RKO (cell line): ENCODE data around the gene KLRF1.
A peak's percentile ranks its signal among the peaks of the same experiment; 100 is the strongest.

Experiments used
- DNase-seq: peaks from one replicate; pipeline ENCODE4 v3.0.0-alpha.2; 2016; ENCODE audit warnings: low spot score

The KLRF1 gene

GRCh38 chr12:9809338-9809737 lies 17.9 kb upstream of the KLRF1 start:
- no peak for DNase-seq

GRCh38 chr12:9809866-9810265 lies 17.4 kb upstream of the KLRF1 start:
- no peak for DNase-seq

- DNase-seq = no peak
Observed at GRCh38 chr12:9810671-9811070, 16.6 kb upstream of the KLRF1 start.

- DNase-seq = no peak
Observed at GRCh38 chr12:9811621-9812020, 15.7 kb upstream of the KLRF1 start.

GRCh38 chr12:9813821-9814798 lies 13.2 kb upstream of the KLRF1 start:
- peak; percentile 45 for DNase-seq

- DNase-seq = no peak
Observed at GRCh38 chr12:9820281-9820930, 6.9 kb upstream of the KLRF1 start.

- DNase-seq = no peak
Observed at GRCh38 chr12:9829483-9829882, 2.2 kb downstream of the KLRF1 start.

GRCh38 chr12:9829982-9830381 lies 2.7 kb downstream of the KLRF1 start:
- no peak for DNase-seq

GRCh38 chr12:9831720-9832119 lies 4.4 kb downstream of the KLRF1 start:
- no peak for DNase-seq

- peak; percentile 7 for DNase-seq
Observed at GRCh38 chr12:9843407-9843806, 16.1 kb downstream of the KLRF1 start.

GRCh38 chr12:9848899-9849298 lies 21.6 kb downstream of the KLRF1 start:
- DNase-seq = no peak

GRCh38 chr12:9851050-9851449 lies 23.8 kb downstream of the KLRF1 start:
- no peak for DNase-seq

- DNase-seq = no peak
Observed at GRCh38 chr12:9851927-9852326, 24.6 kb downstream of the KLRF1 start.

GRCh38 chr12:9856151-9856550 lies 28.9 kb downstream of the KLRF1 start:
- DNase-seq = no peak

GRCh38 chr12:9856894-9857293 lies 29.6 kb downstream of the KLRF1 start:
- no peak for DNase-seq

GRCh38 chr12:9858135-9858534 lies 30.9 kb downstream of the KLRF1 start:
- DNase-seq = no peak

- DNase-seq = no peak
Observed at GRCh38 chr12:9864913-9865675, 37.8 kb downstream of the KLRF1 start.

GRCh38 chr12:9866860-9867269 lies 39.6 kb downstream of the KLRF1 start:
- DNase-seq = no peak

GRCh38 chr12:9867531-9867930 lies 40.2 kb downstream of the KLRF1 start:
- DNase-seq = no peak

- peak; percentile 18 for DNase-seq
Observed at GRCh38 chr12:9868311-9868801, 41.1 kb downstream of the KLRF1 start.

- DNase-seq = no peak
Observed at GRCh38 chr12:9868951-9869306, 41.6 kb downstream of the KLRF1 start.
